ENCODE measurements around the gene PCDH10. TPM values are rescaled to one million over a fixed set of nuclear protein-coding genes. Genes with fewer than 3 reads are reported as not detected.
A peak's percentile ranks its signal among the peaks of the same experiment; 100 is the strongest.

Gene PCDH10, protein sequence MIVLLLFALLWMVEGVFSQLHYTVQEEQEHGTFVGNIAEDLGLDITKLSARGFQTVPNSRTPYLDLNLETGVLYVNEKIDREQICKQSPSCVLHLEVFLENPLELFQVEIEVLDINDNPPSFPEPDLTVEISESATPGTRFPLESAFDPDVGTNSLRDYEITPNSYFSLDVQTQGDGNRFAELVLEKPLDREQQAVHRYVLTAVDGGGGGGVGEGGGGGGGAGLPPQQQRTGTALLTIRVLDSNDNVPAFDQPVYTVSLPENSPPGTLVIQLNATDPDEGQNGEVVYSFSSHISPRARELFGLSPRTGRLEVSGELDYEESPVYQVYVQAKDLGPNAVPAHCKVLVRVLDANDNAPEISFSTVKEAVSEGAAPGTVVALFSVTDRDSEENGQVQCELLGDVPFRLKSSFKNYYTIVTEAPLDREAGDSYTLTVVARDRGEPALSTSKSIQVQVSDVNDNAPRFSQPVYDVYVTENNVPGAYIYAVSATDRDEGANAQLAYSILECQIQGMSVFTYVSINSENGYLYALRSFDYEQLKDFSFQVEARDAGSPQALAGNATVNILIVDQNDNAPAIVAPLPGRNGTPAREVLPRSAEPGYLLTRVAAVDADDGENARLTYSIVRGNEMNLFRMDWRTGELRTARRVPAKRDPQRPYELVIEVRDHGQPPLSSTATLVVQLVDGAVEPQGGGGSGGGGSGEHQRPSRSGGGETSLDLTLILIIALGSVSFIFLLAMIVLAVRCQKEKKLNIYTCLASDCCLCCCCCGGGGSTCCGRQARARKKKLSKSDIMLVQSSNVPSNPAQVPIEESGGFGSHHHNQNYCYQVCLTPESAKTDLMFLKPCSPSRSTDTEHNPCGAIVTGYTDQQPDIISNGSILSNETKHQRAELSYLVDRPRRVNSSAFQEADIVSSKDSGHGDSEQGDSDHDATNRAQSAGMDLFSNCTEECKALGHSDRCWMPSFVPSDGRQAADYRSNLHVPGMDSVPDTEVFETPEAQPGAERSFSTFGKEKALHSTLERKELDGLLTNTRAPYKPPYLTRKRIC
- 0.08 and 0.29 TPM in 2 replicates for total RNA-seq (2014; rRNA removed; shearing (Covaris generic))
- polyA plus RNA-seq (2015; cell fraction: cytosol; rRNA removed), result 0.50 and 1.4 TPM in 2 replicates
- 0.04 and 1.8 TPM in 2 replicates for polyA plus RNA-seq (2015; cell fraction: nucleus; rRNA removed)

- in situ Hi-C loops (cut with HindIII; ENCODE audit: low pct_unique_long_range_greater_than_20kb, low sequenced_read_pairs), result no loop called here
- DNase-seq (ENCODE audit: low read depth, low spot score), result peak; percentile 88
These were observed at the start of gene PCDH10 for GRCh38 chr4:133148690-133149363. Gene PCDH10, plus strand, starts transcription at chr4:133149294. Its CDS starts 847 bp downstream, at chr4:133150141.

- in situ Hi-C loops (cut with HindIII; ENCODE audit: low pct_unique_long_range_greater_than_20kb, low sequenced_read_pairs), result no loop called here
- DNase-seq (ENCODE audit: low read depth, low spot score), result no peak
These were observed 47.1 kb upstream of the PCDH10 start for GRCh38 chr4:133102043-133102442.

- in situ Hi-C loops (cut with HindIII; ENCODE audit: low pct_unique_long_range_greater_than_20kb, low sequenced_read_pairs), result no loop called here
- DNase-seq (ENCODE audit: low read depth, low spot score), result peak; percentile 19
These were observed 46.3 kb upstream of the PCDH10 start for GRCh38 chr4:133102612-133103409.

DNA sequence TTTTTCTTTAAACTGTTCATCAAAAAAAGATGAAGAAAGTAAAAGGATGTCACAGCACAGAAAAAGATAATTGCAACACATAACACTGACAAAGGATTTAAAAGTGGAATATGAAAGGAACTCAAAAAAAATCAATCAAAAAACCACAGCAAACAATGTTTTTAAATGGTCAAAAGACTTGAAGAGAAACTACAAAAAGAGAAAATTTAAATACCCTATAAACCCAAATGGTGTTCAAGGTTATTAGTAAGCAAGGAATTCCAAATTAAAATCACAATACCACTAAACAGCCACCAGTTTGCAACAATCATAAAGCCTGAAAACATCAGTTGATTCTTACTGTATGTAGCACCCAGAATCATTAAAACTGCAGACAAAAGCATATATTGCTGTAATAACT is 36.5 kb upstream of the PCDH10 start:
- DNase-seq (ENCODE audit: low read depth, low spot score), result no peak
- in situ Hi-C loops (cut with HindIII; ENCODE audit: low pct_unique_long_range_greater_than_20kb, low sequenced_read_pairs), result no loop called here

- in situ Hi-C loops (cut with HindIII; ENCODE audit: low pct_unique_long_range_greater_than_20kb, low sequenced_read_pairs), result no loop called here
- DNase-seq (ENCODE audit: low read depth, low spot score), result no peak
These were observed 24.3 kb upstream of the PCDH10 start for GRCh38 chr4:133124746-133125145.

GRCh38 chr4:133127500-133127899 is 21.6 kb upstream of the PCDH10 start:
- no peak for DNase-seq (ENCODE audit: low read depth, low spot score)
- in situ Hi-C loops (cut with HindIII; ENCODE audit: low pct_unique_long_range_greater_than_20kb, low sequenced_read_pairs), result no loop called here

GRCh38 chr4:133129237-133129636 is 19.9 kb upstream of the PCDH10 start:
- in situ Hi-C loops (cut with HindIII; ENCODE audit: low pct_unique_long_range_greater_than_20kb, low sequenced_read_pairs), result no loop called here
- no peak for DNase-seq (ENCODE audit: low read depth, low spot score)

DNA sequence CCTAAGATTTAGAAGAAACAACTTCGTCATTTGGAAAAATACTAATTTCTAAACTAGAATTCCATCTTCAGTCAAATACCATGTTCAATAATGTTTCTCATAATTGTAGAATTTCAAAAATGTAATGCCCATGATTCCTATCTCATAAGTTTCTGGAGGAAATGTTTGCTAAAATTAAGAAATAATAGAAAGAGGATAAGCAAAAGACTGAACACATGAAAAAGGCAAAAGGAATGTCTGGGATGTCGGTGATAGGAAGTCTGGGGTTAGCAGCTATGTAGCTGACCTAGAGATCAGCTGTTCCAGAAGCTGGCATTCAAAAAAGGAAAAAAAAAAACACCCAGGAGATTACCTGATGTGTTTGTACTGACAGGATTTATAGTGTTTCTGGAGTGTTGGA is 18.9 kb upstream of the PCDH10 start:
- in situ Hi-C loops (cut with HindIII; ENCODE audit: low pct_unique_long_range_greater_than_20kb, low sequenced_read_pairs), result no loop called here
- DNase-seq (ENCODE audit: low read depth, low spot score), result no peak

DNA sequence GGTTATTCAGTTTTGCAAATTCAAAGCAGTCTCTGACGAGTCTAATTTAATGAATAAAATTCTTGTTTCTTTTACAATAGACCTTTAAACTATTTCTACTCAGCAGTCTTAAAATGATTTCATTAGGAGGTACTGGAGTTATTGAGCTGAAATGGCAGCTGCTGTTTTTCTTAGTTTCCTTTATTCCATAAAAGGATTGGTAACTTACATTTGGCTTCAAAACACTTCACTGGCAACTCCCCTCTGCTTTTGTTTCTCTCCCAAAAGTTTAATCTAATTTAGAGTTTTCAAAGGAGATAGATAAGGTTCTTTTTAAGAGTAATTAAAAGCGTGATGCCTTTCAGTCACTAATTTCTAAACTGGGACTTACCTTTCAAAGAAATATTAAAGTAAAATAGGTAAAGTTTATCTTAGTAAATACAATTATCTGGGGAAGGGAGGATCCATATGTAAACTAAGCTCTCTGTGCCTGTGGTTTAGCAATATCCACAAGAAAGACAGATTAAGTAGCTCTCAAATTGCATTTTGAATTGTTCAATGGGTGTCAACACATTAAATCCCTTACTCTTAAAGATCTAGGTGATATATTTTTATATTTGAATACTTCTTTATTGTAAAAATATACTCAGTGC is 17.1 kb upstream of the PCDH10 start:
- in situ Hi-C loops (cut with HindIII; ENCODE audit: low pct_unique_long_range_greater_than_20kb, low sequenced_read_pairs), result no loop called here
- DNase-seq (ENCODE audit: low read depth, low spot score), result no peak

DNA sequence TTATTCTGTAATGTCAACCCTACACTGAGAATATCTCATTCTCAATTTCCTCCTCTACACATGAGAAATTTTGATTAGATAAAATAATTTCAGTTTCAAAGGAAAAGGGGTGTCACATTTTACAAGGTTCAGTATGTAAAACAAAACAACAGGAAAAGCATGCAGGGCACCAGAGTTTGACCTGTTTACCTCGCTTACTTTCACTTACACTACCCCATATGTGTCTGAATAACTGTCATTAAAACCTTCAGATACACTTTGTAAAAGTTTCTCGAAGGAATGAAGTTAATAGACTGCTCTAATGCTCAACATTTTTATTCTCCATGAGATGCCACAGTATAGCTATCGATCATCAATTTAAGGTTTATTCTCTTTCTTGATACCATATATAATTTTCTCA is 12.3 kb upstream of the PCDH10 start:
- in situ Hi-C loops (cut with HindIII; ENCODE audit: low pct_unique_long_range_greater_than_20kb, low sequenced_read_pairs), result no loop called here
- no peak for DNase-seq (ENCODE audit: low read depth, low spot score)

DNA sequence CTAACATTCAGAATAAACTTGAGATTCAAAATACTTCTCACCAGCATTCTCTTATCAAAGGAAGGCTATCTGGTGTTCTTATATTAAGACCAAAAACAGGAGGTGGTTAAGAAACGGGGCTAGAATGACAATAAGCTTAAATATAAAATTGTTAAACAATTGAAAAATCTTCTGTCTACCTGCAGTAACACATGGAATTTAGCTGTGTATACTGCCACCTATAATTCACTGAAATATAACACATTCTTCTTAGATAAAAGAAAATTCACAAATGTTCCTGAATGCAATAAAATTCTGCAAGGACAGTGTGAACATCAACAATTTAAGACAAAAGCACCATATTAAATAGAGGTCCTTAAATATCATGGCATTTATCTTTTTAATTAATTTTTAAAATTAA is 11.5 kb upstream of the PCDH10 start:
- DNase-seq (ENCODE audit: low read depth, low spot score), result no peak
- in situ Hi-C loops (cut with HindIII; ENCODE audit: low pct_unique_long_range_greater_than_20kb, low sequenced_read_pairs), result no loop called here

DNA sequence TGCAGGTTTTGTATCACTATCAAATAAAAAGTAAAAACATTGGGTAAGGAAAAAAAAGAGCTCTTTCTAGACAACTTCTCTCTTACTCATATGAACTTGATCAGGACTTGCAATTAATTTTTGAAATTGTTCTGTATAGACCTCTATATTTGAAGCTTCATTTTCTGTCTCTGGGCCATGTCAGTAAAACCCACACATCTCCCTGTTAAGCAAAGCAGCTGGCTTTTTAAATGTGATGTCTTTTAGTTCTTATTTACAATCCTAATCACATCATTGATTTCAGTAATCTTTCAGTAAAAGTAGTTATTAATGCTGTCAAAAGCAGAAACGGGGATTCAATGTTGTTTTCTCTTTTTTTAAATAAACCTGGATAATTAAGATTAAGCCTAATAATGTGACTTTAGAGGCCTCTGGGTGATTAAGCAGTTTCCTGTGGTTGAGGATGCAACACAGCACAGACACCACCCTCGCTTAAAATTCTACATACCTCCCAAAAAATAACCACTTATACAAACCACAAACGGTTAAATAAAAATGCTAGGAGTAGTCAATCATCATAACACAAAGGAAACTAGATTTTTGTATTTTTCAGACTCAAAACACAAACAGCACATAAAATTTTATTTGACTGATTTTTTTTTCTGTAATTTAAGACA is 5.2 kb upstream of the PCDH10 start:
- no peak for DNase-seq (ENCODE audit: low read depth, low spot score)
- in situ Hi-C loops (cut with HindIII; ENCODE audit: low pct_unique_long_range_greater_than_20kb, low sequenced_read_pairs), result no loop called here

DNA sequence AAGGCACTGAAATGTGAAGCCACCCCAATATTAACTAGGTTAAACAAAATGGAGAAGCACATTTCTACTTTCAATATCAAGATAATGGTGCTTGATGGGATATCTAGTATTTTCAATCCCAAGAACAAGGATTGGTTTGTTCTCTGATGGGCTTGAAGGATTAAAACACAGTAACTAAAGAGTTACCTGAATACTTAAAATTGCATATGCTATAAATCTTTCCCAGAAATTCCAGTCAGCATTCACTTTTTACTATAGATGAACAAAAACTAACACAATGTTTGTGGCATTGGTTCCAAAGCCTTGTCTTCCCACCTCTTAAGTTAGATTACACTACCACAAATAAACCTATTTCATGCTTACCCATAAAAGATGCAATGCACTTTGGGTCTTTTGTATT is 3.9 kb upstream of the PCDH10 start:
- in situ Hi-C loops (cut with HindIII; ENCODE audit: low pct_unique_long_range_greater_than_20kb, low sequenced_read_pairs), result no loop called here
- DNase-seq (ENCODE audit: low read depth, low spot score), result no peak

- in situ Hi-C loops (cut with HindIII; ENCODE audit: low pct_unique_long_range_greater_than_20kb, low sequenced_read_pairs), result no loop called here
- DNase-seq (ENCODE audit: low read depth, low spot score), result no peak
These were observed 3.1 kb upstream of the PCDH10 start for GRCh38 chr4:133145758-133146573.

DNA sequence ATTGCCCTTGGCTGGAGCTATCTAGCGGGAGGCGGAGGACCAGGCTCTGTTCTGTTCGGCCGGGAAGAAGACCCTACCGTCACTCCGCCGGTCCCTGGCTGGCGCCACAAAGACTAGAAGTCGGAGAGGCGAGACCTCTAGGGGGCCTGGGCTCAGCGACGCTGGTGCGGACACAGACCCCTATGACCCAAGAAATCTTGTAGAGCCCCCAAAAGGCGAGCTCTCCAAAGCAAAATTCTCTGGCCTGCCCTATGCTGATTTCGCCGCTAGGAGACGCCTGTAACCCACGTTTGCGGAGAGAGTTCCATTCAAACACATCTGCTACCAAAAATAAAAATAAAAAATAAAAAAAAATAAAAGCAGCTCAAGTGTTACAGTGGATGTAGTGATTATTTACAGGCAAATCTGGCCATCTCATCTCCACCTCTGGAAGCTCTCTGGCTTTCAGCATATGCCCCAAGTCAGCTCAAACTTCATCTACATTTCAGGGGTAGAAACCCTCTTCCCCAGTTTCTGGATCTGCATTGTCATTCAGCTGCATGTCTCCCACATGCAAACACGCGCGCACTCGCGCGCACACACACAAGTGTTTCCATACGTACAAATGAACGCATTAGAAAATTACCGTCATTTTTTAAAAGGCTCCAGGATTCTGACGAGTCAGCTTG is 2.4 kb upstream of the PCDH10 start:
- DNase-seq (ENCODE audit: low read depth, low spot score), result peak; percentile 66
- in situ Hi-C loops (cut with HindIII; ENCODE audit: low pct_unique_long_range_greater_than_20kb, low sequenced_read_pairs), result no loop called here

Measured in SK-MEL-5 (cell line).